Neural progenitor cell (in vitro differentiated cells): ENCODE data around the gene PHACTR2.

Source experiments
- EZH2 ChIP-seq: fragments of 200-600 bp; sonication (generic); IDR thresholded peaks from 2 replicates; pipeline ENCODE4 v1.6.1; 2017; ENCODE audit warnings: antibody characterized with exemption, mild to moderate bottlenecking, moderate library complexity
- EZH2phosphoT487 ChIP-seq: fragments of 200-600 bp; sonication (generic); IDR thresholded peaks from 2 replicates; pipeline ENCODE4 v1.6.1; 2017; ENCODE audit warnings: antibody characterized with exemption
- TF ChIP-seq, protein P1 (sequence below): fragments of 200-600 bp; sonication (generic); IDR thresholded peaks from 2 replicates; pipeline ENCODE4 v1.5.1; 2017; ENCODE audit warnings: antibody characterized with exemption, mild to moderate bottlenecking

DNA sequence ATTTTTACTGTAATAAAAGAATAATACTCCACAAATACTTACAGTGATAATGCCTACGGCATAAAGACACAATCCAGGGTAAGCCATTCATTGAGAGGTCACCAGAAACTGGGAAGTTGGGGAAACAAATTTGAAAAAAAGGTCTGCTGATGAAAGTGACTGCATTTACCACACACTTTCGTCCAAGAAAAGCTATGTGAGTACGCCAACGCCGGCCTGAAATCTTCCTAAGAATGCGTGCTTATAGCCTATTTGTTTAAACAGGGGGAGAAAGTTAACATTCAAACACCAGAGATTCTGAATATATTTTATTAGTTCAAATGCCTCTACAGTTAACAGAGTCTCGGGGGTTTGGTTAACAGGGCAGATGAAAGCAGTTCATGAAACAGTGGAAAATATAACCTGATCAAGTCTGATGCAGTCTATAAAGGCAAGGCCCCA, 164.7 kb downstream of the PHACTR2 start:
- TF ChIP-seq, protein P1, sequence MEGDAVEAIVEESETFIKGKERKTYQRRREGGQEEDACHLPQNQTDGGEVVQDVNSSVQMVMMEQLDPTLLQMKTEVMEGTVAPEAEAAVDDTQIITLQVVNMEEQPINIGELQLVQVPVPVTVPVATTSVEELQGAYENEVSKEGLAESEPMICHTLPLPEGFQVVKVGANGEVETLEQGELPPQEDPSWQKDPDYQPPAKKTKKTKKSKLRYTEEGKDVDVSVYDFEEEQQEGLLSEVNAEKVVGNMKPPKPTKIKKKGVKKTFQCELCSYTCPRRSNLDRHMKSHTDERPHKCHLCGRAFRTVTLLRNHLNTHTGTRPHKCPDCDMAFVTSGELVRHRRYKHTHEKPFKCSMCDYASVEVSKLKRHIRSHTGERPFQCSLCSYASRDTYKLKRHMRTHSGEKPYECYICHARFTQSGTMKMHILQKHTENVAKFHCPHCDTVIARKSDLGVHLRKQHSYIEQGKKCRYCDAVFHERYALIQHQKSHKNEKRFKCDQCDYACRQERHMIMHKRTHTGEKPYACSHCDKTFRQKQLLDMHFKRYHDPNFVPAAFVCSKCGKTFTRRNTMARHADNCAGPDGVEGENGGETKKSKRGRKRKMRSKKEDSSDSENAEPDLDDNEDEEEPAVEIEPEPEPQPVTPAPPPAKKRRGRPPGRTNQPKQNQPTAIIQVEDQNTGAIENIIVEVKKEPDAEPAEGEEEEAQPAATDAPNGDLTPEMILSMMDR = no peak
- no peak for TF ChIP-seq EZH2
- no peak for TF ChIP-seq EZH2phosphoT487
